IPS-18a (cell line): ENCODE results near the gene FXR2.

Experiments used
- H3K27ac ChIP-seq: one replicate; pipeline ENCODE4 v1.5.1; 2013; ENCODE audit warnings: low read length
- H3K27me3 ChIP-seq: one replicate; pipeline ENCODE4 v1.6.1; 2013; ENCODE audit warnings: mild to moderate bottlenecking, low read length; ENCODE audit not compliant: control insufficient read depth, insufficient read depth
- H3K36me3 ChIP-seq: one replicate; pipeline ENCODE4 v1.6.1; 2013; ENCODE audit warnings: low read depth, low read length; ENCODE audit not compliant: control insufficient read depth
- H3K4me1 ChIP-seq: one replicate; pipeline ENCODE4 v1.6.1; 2013; ENCODE audit warnings: low read depth, low read length; ENCODE audit not compliant: control insufficient read depth
- H3K4me3 ChIP-seq: one replicate; pipeline ENCODE4 v1.5.1; 2013; ENCODE audit warnings: low read length
- H3K9ac ChIP-seq: one replicate; pipeline ENCODE4 v1.6.1; 2013; ENCODE audit warnings: mild to moderate bottlenecking, low read length, moderate library complexity
- H3K9me3 ChIP-seq: one replicate; pipeline ENCODE4 v1.6.1; 2013; ENCODE audit warnings: low read depth, low read length; ENCODE audit not compliant: control insufficient read depth

The FXR2 gene

DNA sequence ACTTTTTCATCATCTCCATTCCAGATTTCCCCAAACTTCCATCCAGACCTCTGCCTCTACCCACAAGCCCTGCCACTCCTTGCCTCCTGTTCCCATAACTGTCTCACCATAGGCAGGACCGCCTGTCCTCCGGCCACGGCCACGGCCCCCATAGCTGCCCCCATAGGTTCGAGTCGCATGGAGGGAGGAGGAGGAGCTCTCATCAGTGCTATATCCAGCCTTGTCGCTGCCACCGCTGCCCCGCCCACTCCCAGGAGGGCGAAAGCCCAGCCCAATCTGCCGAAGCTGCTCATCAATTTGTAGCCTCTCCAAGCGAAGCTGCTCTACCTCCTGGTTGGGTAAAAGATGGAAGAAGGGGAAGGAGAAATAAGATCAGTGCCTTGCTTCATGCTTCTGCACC is 21.4 kb downstream of the FXR2 start:
- Histone ChIP-seq H3K27ac (no peak overlapping the region), H3K27me3 (no peaks in the 10 kb centered on the region), H3K36me3 (peaks cover 58% of the 10 kb centered on the region), H3K4me1 (peaks cover 17% of the 10 kb centered on the region), H3K9ac (no peak overlapping the region), H3K4me3 (no peak overlapping the region), H3K9me3 (no peaks in the 10 kb centered on the region)

DNA sequence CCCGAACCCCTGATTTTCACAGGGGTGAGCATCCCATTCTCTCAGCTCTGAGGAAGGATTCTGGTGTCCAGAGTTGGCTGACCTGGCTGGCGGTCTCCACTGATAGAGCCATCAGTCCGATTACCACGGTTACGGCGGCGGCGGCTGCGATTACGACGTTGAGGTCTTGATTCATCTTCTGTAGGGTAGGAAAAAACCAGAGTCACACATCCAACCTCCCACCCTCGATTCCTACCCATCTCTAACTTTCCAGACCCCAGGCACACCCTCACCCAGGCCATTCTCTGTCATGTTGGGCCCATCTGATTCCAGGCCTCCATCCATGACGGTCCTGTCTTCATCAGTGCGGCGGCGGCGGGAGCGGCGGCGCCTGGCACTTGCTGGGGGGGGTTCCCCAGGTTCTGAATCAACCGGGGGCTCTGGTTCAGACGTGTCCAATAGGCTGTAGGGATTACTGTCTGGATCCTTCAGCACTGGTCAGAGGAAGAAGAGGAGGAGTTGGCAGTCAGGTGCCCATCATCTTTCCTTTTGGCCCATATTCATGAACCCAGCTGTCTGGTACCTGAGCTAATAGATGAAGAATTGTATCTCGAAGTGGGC is 22.2 kb downstream of the FXR2 start:
- no peaks in the 10 kb centered on the region for H3K27me3 ChIP-seq

DNA sequence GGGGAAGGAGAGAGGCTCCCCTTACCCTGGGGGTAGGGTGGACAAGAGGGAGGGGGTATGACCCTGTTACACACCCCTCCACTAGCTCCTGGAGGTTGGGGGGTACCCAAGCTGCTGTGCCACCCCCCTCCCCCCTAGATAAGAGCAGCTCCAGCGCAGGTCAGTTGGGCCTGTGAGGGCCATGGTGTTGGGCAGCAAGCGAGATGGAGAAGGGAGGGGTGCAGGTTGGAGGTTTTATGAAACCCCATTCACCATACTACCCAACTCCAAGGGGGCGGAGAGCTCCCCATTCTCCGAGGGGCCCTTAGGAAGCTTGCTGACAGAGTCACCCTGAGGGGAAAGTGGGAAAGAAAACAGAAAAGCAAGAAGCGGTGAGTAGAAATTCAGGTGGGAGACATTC is 23.1 kb downstream of the FXR2 start:
- no peak overlapping the region for H3K27ac ChIP-seq
- H3K4me3 ChIP-seq = no peak overlapping the region
- H3K9ac ChIP-seq = no peak overlapping the region
- no peaks in the 10 kb centered on the region for H3K27me3 ChIP-seq
- peaks cover 17% of the 10 kb centered on the region for H3K4me1 ChIP-seq
- H3K9me3 ChIP-seq = no peaks in the 10 kb centered on the region
- peaks cover 61% of the 10 kb centered on the region for H3K36me3 ChIP-seq

More for the DNA sequence above, 22.2 kb downstream of the FXR2 start:
- H3K4me3 ChIP-seq = no peak overlapping the region
- H3K9ac ChIP-seq = no peak overlapping the region
- peaks cover 17% of the 10 kb centered on the region for H3K4me1 ChIP-seq
- no peaks in the 10 kb centered on the region for H3K9me3 ChIP-seq
- no peak overlapping the region for H3K27ac ChIP-seq
- H3K36me3 ChIP-seq = peaks cover 63% of the 10 kb centered on the region

DNA sequence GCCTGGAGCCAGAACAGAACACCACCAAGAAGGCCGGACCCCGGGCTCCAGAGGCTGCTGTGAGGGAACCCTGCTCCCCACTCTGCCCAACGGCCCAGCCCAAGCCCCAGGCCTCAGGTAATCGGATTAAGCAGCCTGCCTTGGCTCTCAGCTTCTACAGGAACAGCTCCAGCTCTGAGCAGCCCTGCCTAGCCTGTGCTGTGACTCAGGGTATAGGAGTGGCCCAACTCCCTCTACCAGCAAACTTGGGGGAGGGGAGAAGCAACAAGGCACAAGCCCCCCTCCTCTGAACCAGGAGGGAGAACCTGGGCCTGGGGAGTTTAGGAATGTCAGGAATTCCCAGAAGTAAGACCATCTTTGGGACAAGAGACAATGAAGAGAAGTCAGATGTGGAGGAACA is 24.0 kb downstream of the FXR2 start:
- Histone ChIP-seq H3K27ac (peak overlapping the region; percentile 38), H3K27me3 (no peaks in the 10 kb centered on the region), H3K36me3 (peaks cover 53% of the 10 kb centered on the region), H3K9ac (peak overlapping the region; percentile 41), H3K4me3 (peak overlapping the region; percentile 3), H3K4me1 (peaks cover 17% of the 10 kb centered on the region), H3K9me3 (no peaks in the 10 kb centered on the region)

GRCh38 chr17:7589891-7590691 is 24.6 kb downstream of the FXR2 start, which contains the start of gene SOX15:
TSS of gene SOX15 (minus strand) at chr17:7590094. CDS start at chr17:7589676, 418 bp downstream.
- Histone ChIP-seq H3K27me3 (no peaks in the 10 kb centered on the region), H3K27ac (peak within 1 kb of the TSS; percentile 38), H3K36me3 (peaks cover 47% of the 10 kb centered on the region), H3K9me3 (no peaks in the 10 kb centered on the region), H3K9ac (peak within 1 kb of the TSS; percentile 41), H3K4me1 (peaks cover 17% of the 10 kb centered on the region), H3K4me3 (peak within 1 kb of the TSS; percentile 40)

DNA sequence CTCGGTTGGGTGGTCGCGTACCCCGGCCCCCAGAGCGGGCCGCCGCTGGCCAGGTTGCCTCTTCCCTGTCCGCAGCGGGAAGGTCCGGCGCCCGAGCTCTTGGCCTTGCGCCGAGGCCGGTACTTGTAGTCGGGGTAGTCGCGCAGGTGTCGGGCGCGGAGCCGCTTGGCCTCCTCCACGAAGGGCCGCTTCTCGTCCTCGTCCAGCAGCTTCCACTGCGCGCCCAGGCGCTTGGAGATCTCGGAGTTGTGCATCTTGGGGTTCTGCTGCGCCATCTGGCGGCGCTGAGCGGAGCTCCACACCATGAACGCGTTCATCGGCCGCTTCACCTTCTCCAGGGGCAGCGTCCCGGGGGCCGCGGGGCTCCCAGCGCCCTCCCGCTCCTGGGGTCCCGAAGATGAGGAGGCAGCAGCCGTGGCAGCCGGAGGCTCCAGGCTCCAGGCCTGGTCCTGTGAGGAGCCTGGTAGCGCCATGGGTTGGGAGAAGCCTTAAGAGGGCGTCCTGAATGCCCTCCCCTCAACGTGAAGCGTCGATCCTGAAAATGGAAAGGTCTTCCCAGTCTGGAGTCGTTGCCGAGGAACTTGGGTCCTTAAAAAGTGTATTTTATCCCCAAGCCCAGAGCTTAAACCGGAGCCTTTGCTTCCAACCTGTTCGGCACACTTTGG is 25.4 kb downstream of the FXR2 start:
- Histone ChIP-seq H3K9me3 (no peaks in the 10 kb centered on the region), H3K4me1 (peaks cover 17% of the 10 kb centered on the region), H3K36me3 (peaks cover 40% of the 10 kb centered on the region), H3K27ac (no peak overlapping the region), H3K4me3 (peak overlapping the region; percentile 40), H3K9ac (no peak overlapping the region), H3K27me3 (no peaks in the 10 kb centered on the region)

DNA sequence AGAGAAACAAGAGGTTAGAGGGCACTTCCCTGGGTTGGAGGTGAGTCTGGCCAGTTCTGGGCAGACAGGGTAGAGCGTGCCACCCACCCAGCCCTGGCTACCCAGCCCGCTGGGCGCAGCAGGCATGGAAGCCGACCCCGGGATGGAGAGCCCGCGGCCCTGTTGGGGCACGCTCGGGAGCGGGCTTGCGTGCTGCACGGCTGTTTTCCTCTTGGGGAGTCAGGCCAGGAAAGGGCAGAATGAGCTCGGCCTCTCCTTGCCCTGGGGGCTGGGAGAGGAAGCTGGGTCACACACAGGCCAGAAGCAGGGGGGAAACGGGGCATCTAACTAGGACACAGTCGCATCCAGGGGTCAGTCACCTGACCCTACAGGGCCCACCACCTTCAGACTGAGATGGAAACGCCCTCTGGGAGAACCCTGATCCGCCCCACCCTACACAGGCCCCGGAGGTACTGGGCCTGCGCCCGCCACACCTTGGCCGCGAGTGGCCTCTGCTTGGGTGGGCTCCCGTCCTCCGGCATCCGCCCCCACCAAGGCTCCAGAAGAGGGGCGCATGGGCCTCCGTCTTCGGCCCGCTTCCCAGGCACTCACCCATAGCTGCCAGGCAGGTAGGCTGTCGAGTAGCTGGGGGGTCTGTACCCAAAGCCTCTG is 26.0 kb downstream of the FXR2 start:
- no peak overlapping the region for H3K9ac ChIP-seq
- H3K9me3 ChIP-seq = no peaks in the 10 kb centered on the region
- peaks cover 17% of the 10 kb centered on the region for H3K4me1 ChIP-seq
- H3K4me3 ChIP-seq = peak overlapping the region; percentile 22
- H3K27me3 ChIP-seq = no peaks in the 10 kb centered on the region
- no peak overlapping the region for H3K27ac ChIP-seq
- peaks cover 33% of the 10 kb centered on the region for H3K36me3 ChIP-seq

DNA sequence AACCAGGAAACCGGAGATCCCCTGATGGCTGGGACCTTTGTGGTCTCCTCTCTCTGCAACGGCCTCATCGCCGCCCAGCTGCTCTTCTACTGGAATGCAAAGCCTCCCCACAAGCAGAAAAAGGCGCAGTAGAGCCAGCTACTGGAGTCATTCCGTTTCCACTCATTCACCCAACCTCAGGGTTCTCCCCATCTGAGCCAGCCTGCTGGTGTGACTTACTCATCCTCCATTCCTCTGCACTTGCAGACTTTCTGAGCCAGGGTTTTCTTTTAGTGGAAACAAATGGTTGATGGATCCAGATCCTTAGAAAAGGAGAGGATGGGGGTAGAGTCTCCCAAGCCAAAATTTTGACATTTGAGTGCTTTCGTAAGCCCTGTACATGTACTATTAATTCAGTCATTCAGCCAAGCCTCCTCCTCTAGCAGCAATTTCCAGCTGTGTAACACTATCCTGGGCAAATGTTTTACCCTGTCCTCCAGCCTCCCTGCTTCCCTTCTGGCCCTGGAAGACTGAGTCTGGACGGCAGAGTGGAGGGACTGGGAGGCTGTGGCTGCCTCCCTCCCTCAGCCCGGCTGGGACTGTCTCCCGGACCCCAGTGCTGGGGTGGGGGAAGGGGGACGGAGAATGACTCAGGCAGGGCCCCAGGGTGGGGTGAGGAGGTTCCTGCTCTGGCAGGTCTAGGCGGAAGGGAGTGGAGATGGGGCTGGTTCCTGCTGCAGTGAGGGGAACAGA is 27.1 kb downstream of the FXR2 start:
- Histone ChIP-seq H3K4me1 (peaks cover 23% of the 10 kb centered on the region), H3K27ac (no peak overlapping the region), H3K9me3 (no peaks in the 10 kb centered on the region), H3K9ac (no peak overlapping the region), H3K4me3 (no peak overlapping the region), H3K36me3 (peaks cover 22% of the 10 kb centered on the region), H3K27me3 (no peaks in the 10 kb centered on the region)

- Histone ChIP-seq H3K27ac (no peak overlapping the region), H3K9me3 (no peaks in the 10 kb centered on the region), H3K4me3 (no peak overlapping the region), H3K9ac (no peak overlapping the region), H3K36me3 (peaks cover 15% of the 10 kb centered on the region), H3K27me3 (no peaks in the 10 kb centered on the region), H3K4me1 (peaks cover 29% of the 10 kb centered on the region)
These were observed 27.9 kb downstream of the FXR2 start for GRCh38 chr17:7586673-7587419.

DNA sequence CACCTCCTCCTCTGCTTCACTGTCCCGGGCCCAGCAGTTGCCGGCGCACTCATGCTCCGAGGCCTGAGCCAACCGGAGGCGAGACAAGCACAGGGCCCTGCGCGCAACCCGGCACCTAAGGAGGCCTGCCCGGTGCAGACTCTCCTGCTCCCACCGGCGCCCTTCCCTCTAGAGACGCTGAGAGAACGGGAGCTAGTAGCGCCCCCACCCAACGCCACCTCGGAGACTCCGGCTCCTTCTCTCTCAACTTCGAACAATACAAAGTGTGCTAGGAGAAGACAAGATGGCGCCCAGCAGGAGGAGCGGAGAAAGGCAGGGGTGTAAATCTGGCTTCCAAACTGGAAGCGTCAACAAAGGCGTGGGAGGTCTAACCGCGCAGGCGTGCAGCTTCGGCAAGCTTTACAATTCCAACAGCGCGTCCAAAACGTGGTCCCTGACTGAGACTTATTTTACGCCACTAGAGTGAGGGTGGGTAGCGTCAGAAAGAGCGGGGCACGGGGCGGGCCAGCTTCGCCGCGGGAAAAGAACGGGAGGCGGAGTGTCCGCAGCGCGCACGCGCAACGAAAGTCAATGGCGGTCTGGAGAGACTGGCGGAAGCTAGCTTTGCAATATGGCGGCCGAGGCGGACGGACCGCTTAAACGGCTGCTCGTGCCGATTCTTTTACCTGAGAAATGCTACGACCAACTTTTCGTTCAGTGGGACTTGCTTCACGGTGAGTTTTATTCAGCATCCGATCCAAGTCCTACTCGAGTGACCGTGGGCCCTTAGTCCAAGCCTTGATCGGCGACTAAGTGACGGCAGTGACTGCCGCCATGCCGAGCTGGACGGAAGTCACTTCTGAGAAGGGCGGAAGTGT is 31.2 kb downstream of the FXR2 start, which contains the start of gene MPDU1:
TSS of gene MPDU1 (plus strand) at position 600 of the 857 bp plus-strand sequence. CDS start at position 611, 11 bp downstream.
- peak within 1 kb of the TSS; percentile 73 for H3K4me3 ChIP-seq
- H3K4me1 ChIP-seq = peaks cover 12% of the 10 kb centered on the region
- no peaks in the 10 kb centered on the region for H3K27me3 ChIP-seq
- no peaks in the 10 kb centered on the region for H3K9me3 ChIP-seq
- peaks cover 18% of the 10 kb centered on the region for H3K36me3 ChIP-seq
- H3K9ac ChIP-seq = peak within 1 kb of the TSS; percentile 94
- peak within 1 kb of the TSS; percentile 89 for H3K27ac ChIP-seq
